ENCODE data around the gene SECISBP2.

DNA sequence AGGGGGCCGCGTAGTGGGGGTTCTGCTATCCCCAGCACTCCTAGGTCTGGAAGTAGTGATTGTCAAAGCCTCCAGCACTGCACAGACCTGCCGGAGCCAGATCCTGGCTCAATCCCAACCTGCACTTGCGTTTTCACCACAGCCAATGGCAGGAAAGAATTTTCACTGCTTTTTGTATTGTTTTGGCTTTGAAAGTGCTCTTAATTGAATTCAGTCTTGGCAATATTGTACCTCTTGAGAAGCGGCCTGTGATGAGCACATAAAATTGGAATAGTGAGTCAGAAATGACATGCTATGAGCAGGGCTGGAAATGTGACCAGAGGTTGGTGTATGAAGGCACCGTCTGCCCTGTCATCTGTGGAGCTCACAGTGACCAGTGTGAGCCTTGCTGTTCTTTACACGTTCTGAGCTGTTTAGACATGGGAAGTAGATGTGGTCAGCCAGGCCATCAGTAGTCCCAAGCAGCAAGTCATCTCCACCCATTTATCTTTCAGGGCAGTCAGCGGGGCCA lies 41.5 kb downstream of the SECISBP2 start:
- no peak for TF ChIP-seq EZH2 (IDR thresholded peaks at IDR 0.05; ENCODE audit: insufficient read depth, poor library complexity, severe bottlenecking)
- no peak for TF ChIP-seq EZH2phosphoT487 (IDR thresholded peaks at IDR 0.05; ENCODE audit: insufficient read depth, low read depth)
